H1 (cell line): ENCODE results near the gene THADA. TPM values are rescaled to one million over a fixed set of nuclear protein-coding genes. Genes with fewer than 3 reads are reported as not detected.
A peak's percentile ranks its signal among the peaks of the same experiment; 100 is the strongest.

ENCODE experiments used
- CTCF ChIA-PET: fragments of 300-600 bp; sonication (Branson Sonifier 250); formaldehyde crosslinking; loops from one replicate; lab custom pipeline; 2021; ENCODE audit not compliant: partially characterized antibody; lab: Charles Lee
- POLR2A ChIA-PET: fragments of 300-600 bp; sonication (Branson Sonifier 250); formaldehyde crosslinking; loops from one replicate; lab custom pipeline; 2021; ENCODE audit warnings: inconsistent platforms; ENCODE audit not compliant: partially characterized antibody; lab: Charles Lee
- DNase-seq, 2 experiments: peaks; one replicate each; pipeline versions ENCODE4 v3.0.0 to v3.0.0-alpha.2; 2010 to 2022; ENCODE audit warnings: low spot score in 2 of 2, low read depth in 1 of 2, mixed read lengths in 1 of 2
- FAIRE-seq: peaks from 2 replicates; lab custom pipeline; 2011; peaks lifted over from hg19 to GRCh38; lab: Jason Lieb, UNC
- H2AFZ ChIP-seq: 2 replicates; pipeline ENCODE4 v1.8.1; 2012; ENCODE audit warnings: low read length, inconsistent platforms
- H2AK5ac ChIP-seq: 2 replicates; pipeline ENCODE4 v1.6.1; 2013; ENCODE audit warnings: low read depth, low read length
- H2BK120ac ChIP-seq: replicated peaks from 2 replicates; pipeline ENCODE3; 2013; ENCODE audit warnings: low read depth, low read length, inconsistent platforms
- H2BK12ac ChIP-seq: 2 replicates; pipeline ENCODE4 v1.6.1; 2013; ENCODE audit warnings: low read depth, low read length
- H2BK15ac ChIP-seq: 2 replicates; pipeline ENCODE4 v1.6.1; 2013; ENCODE audit warnings: low read length
- H2BK20ac ChIP-seq: 2 replicates; pipeline ENCODE4 v1.6.1; 2013; ENCODE audit warnings: low read length
- H2BK5ac ChIP-seq: 2 replicates; pipeline ENCODE4 v1.6.1; 2013; ENCODE audit warnings: low read depth, low read length
- H3K14ac ChIP-seq: 2 replicates; pipeline ENCODE4 v1.6.1; 2013; ENCODE audit warnings: inconsistent platforms; ENCODE audit not compliant: insufficient read length
- H3K18ac ChIP-seq: 2 replicates; pipeline ENCODE4 v1.6.1; 2013; ENCODE audit warnings: low read length; ENCODE audit errors: extremely low read depth
- H3K23ac ChIP-seq: 2 replicates; pipeline ENCODE4 v1.6.1; 2013; ENCODE audit warnings: inconsistent platforms; ENCODE audit not compliant: insufficient read length
- H3K23me2 ChIP-seq: 2 replicates; pipeline ENCODE4 v1.6.1; 2013; ENCODE audit warnings: low read depth, low read length
- H3K27ac ChIP-seq: 2 replicates; pipeline ENCODE4 v1.6.1; 2011; ENCODE audit warnings: low read depth, low read length, inconsistent platforms
- H3K27me3 ChIP-seq, 4 experiments: replicated peaks in 1 of 4; 1 replicate in 1 of 4; 2 replicates in 3 of 4; pipeline versions ENCODE4 v1.6.1 to v1.8.1; 2011 to 2013; ENCODE audit warnings: low read length in 3 of 4, mild to moderate bottlenecking in 3 of 4, inconsistent platforms in 2 of 4, mixed read lengths in 2 of 4, moderate library complexity in 1 of 4; ENCODE audit not compliant: control insufficient read depth in 3 of 4, insufficient read depth in 3 of 4; ENCODE audit errors: extremely low read depth in 1 of 4
- H3K36me3 ChIP-seq, 4 experiments: 2 replicates each; pipeline versions ENCODE4 v1.6.1 to v1.8.1; 2011 to 2013; ENCODE audit warnings: mild to moderate bottlenecking in 4 of 4, low read length in 3 of 4, moderate library complexity in 2 of 4, control low read depth in 1 of 4, inconsistent platforms in 1 of 4; ENCODE audit not compliant: insufficient read depth in 4 of 4, control insufficient read depth in 2 of 4
- H3K4ac ChIP-seq: replicated peaks from 2 replicates; pipeline ENCODE3; 2013; ENCODE audit warnings: low read length, low read depth, mixed read lengths, inconsistent platforms; ENCODE audit not compliant: insufficient read length
- H3K4me1 ChIP-seq, 4 experiments: replicated peaks in 1 of 4; 1 replicate in 1 of 4; 2 replicates in 3 of 4; pipeline versions ENCODE4 v1.6.1 to v1.8.1; 2011 to 2013; ENCODE audit warnings: low read length in 3 of 4, inconsistent platforms in 2 of 4, mixed read lengths in 1 of 4; ENCODE audit not compliant: insufficient read depth in 4 of 4, control insufficient read depth in 3 of 4
- H3K4me2 ChIP-seq, 2 experiments: 2 replicates each; pipeline versions ENCODE4 v1.6.1 to v1.8.1; 2011 to 2013; ENCODE audit warnings: low read depth in 2 of 2, low read length in 2 of 2, control low read depth in 1 of 2, inconsistent platforms in 1 of 2, mild to moderate bottlenecking in 1 of 2; ENCODE audit not compliant: insufficient read depth in 1 of 2
- H3K4me3 ChIP-seq, 4 experiments: fragments of 200-600, 300-600 bp in 1 of 4; sonication (generic), shearing (Covaris generic), sonication (Bioruptor Twin) in 1 of 4; 2 replicates each; pipeline versions ENCODE4 v1.5.1 to v1.8.1; 2011 to 2016; ENCODE audit warnings: low read length in 4 of 4, low read depth in 3 of 4, control low read depth in 2 of 4, inconsistent platforms in 2 of 4, mild to moderate bottlenecking in 2 of 4, mixed read lengths in 1 of 4, moderate library complexity in 1 of 4; ENCODE audit not compliant: insufficient read depth in 2 of 4; ENCODE audit errors: extremely low read depth in 1 of 4
- H3K56ac ChIP-seq: replicated peaks from 2 replicates; pipeline ENCODE3; 2013; ENCODE audit warnings: low read depth, mild to moderate bottlenecking, mixed read lengths, low read length, inconsistent platforms; ENCODE audit not compliant: insufficient read length
- H3K79me1 ChIP-seq: 2 replicates; pipeline ENCODE4 v1.6.1; 2013; ENCODE audit warnings: low read depth, low read length, control low read depth
- H3K79me2 ChIP-seq, 2 experiments: 2 replicates each; pipeline versions ENCODE4 v1.6.1 to v1.8.1; 2012 to 2013; ENCODE audit warnings: low read length in 2 of 2, mild to moderate bottlenecking in 2 of 2, inconsistent platforms in 1 of 2; ENCODE audit not compliant: insufficient read depth in 2 of 2, control insufficient read depth in 1 of 2
- H3K9ac ChIP-seq, 4 experiments: replicated peaks in 1 of 4; 1 replicate in 1 of 4; 2 replicates in 3 of 4; pipeline versions ENCODE4 v1.6.1 to v1.8.1; 2011 to 2013; ENCODE audit warnings: low read depth in 3 of 4, low read length in 3 of 4, control low read depth in 2 of 4, mild to moderate bottlenecking in 2 of 4, moderate library complexity in 2 of 4, inconsistent platforms in 1 of 4; ENCODE audit errors: extremely low read depth in 1 of 4
- H3K9me3 ChIP-seq, 2 experiments: 2 replicates each; pipeline versions ENCODE4 v1.6.1 to v1.8.1; 2012 to 2013; ENCODE audit warnings: mild to moderate bottlenecking in 2 of 2, moderate library complexity in 2 of 2, control low read depth in 1 of 2, inconsistent platforms in 1 of 2, low read depth in 1 of 2, low read length in 1 of 2, mixed read lengths in 1 of 2; ENCODE audit not compliant: insufficient read depth in 2 of 2
- H4K20me1 ChIP-seq, 2 experiments: replicated peaks in 1 of 2; 2 replicates each; pipeline versions ENCODE3 to v1.8.1; 2011 to 2013; ENCODE audit warnings: inconsistent platforms in 2 of 2, low read length in 2 of 2, mild to moderate bottlenecking in 1 of 2; ENCODE audit not compliant: insufficient read depth in 2 of 2, control insufficient read depth in 1 of 2
- H4K5ac ChIP-seq: 2 replicates; pipeline ENCODE4 v1.6.1; 2013; ENCODE audit warnings: low read length, low read depth, mixed read lengths, inconsistent platforms; ENCODE audit not compliant: insufficient read length
- H4K8ac ChIP-seq: 2 replicates; pipeline ENCODE4 v1.8.0; 2013; ENCODE audit warnings: mild to moderate bottlenecking, moderate library complexity, low read length, inconsistent platforms; ENCODE audit not compliant: insufficient read depth; ENCODE audit errors: extremely low read depth
- H4K91ac ChIP-seq: replicated peaks from 2 replicates; pipeline ENCODE3; 2013; ENCODE audit warnings: low read length, mixed read lengths, inconsistent platforms; ENCODE audit not compliant: insufficient read length
- CBX5 ChIP-seq: fragments of 300-800, 300-1000 bp; sonication (generic); IDR thresholded peaks from 2 replicates; pipeline ENCODE4 v1.7.1; 2016; ENCODE audit warnings: antibody characterized with exemption, low read length, low read depth
- EZH2 ChIP-seq: fragments of 200-600 bp; sonication (generic); IDR thresholded peaks from 2 replicates; pipeline ENCODE4 v1.7.1; 2012; ENCODE audit warnings: low read depth, mild to moderate bottlenecking, moderate library complexity, low read length, inconsistent platforms; ENCODE audit not compliant: severe bottlenecking
- GABPA ChIP-seq: IDR thresholded peaks from 2 replicates; pipeline ENCODE4 v1.6.1; 2011; ENCODE audit warnings: mild to moderate bottlenecking, low read length, moderate library complexity, borderline replicate concordance; ENCODE audit not compliant: insufficient read depth
- HDAC2 ChIP-seq, 2 experiments: fragments of 300-600 bp in 1 of 2; sonication (generic) in 1 of 2; IDR thresholded peaks; 2 replicates each; pipeline ENCODE4 v1.6.1; 2011 to 2012; ENCODE audit warnings: low read depth in 2 of 2, low read length in 2 of 2, mild to moderate bottlenecking in 2 of 2, moderate library complexity in 2 of 2, borderline replicate concordance in 1 of 2, inconsistent platforms in 1 of 2
- RAD21 ChIP-seq, 2 experiments: IDR thresholded peaks in 1 of 2; conservative IDR thresholded peaks in 1 of 2; 2 replicates each; pipeline ENCODE4 v1.6.1; 2011; ENCODE audit warnings: low read depth in 2 of 2, low read length in 2 of 2, improper control_type of control experiment in 1 of 2, inconsistent platforms in 1 of 2, mild to moderate bottlenecking in 1 of 2, moderate library complexity in 1 of 2
- RXRA ChIP-seq: IDR thresholded peaks from 2 replicates; pipeline ENCODE4 v1.6.1; 2011; ENCODE audit warnings: low read depth, mild to moderate bottlenecking, low read length, moderate library complexity; ENCODE audit not compliant: insufficient read depth
- SIRT6 ChIP-seq: IDR thresholded peaks from one replicate; pipeline ENCODE4 v1.7.1; 2012; ENCODE audit warnings: low read length, inconsistent platforms
- SP1 ChIP-seq: IDR thresholded peaks from 2 replicates; pipeline ENCODE4 v1.6.1; 2011; ENCODE audit warnings: low read depth, low read length
- SP2 ChIP-seq: IDR thresholded peaks from 2 replicates; pipeline ENCODE4 v1.6.1; 2012; ENCODE audit warnings: mild to moderate bottlenecking, low read length, inconsistent platforms
- SUZ12 ChIP-seq: fragments of 200-600 bp; sonication (generic); IDR thresholded peaks from 2 replicates; pipeline ENCODE4 v1.6.1; 2012; ENCODE audit warnings: mild to moderate bottlenecking, inconsistent platforms, low read length, moderate library complexity, mixed read lengths
- WGBS, 2 experiments: shearing (Covaris generic) in 1 of 2; methylation state at CpG; one replicate each; pipeline versions ENCODE4 v1.1.6 to v1.1.7; 2013 to 2015; ENCODE audit warnings: low lambda C conversion rate in 2 of 2, mixed read lengths in 2 of 2, inconsistent platforms in 1 of 2, low coverage in 1 of 2, missing lambda C conversion rate in 1 of 2; ENCODE audit not compliant: insufficient replicate concordance in 2 of 2, insufficient coverage in 1 of 2, insufficient read length in 1 of 2; ENCODE audit errors: extremely low coverage in 1 of 2, missing lambda C conversion rate in 1 of 2; 5-methylcytosine and 5-hydroxymethylcytosine counted together
- polyA plus RNA-seq, 7 experiments: library from polyadenylated mRNA; depleted of rRNA in 3 of 7; stranded (reverse) in 5 of 7; unstranded in 2 of 7; fragments of >200 nt in 5 of 7; fragments of 200-250 nt in 2 of 7; gene quantifications; 1 replicate in 5 of 7; 2 replicates in 1 of 7; 4 replicates in 1 of 7; pipeline versions ENCODE4 v1.2.1 to v1.2.3, GENCODE V29; 2011 to 2013; ENCODE audit warnings: missing spikeins in 2 of 7, mixed read lengths in 2 of 7
- total RNA-seq: library from RNA; stranded (reverse); fragmentation: NEBNext Ultra II Directional; extraction: Animal tissue kit (Norgen Biotek cat#: 25700); gene quantifications from 2 replicates; pipeline ENCODE4 v1.2.1, GENCODE V29; 2021
- TF ChIP-seq, protein P1 (sequence below): IDR thresholded peaks from 2 replicates; pipeline ENCODE4 v1.6.1; 2011; ENCODE audit warnings: low read length, improper control_type of control experiment

Gene THADA
- total and polyA plus RNA-seq, 2 of the 8 experiments (the other 6 are each of a cell fraction or from before 2014, with no cell fraction given), result 22.4 to 26.8 TPM

DNA sequence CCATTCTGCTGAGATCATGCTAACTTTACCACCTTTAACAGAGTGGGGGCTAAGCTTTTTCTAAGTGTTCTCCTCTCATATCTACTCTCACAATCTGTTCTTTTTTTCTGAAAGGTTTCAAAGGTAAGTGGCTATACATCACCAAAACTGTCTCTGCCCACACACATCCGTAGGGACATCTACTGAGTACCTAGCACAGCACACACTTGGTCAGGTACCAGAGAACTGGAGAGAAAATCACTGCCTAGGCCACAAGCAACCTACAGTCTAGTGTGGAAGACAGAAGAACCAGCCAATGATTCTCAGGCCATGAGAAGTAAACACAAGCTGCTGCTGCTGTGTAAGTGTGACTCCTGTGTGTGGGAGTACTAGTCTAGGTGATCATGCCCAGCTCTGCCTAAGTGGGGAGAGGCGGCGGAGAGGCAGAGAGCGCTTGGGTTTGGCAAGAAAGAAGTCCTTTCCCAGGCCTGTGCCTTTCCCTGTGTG, 193.3 kb downstream of the THADA start:
- Histone ChIP-seq H3K4ac (no peak overlapping the region), H3K18ac (peak overlapping the region; percentile 78), H2AFZ (no peak overlapping the region), H2BK20ac (no peak overlapping the region), H3K56ac (no peak overlapping the region), H3K23ac (no peak overlapping the region), H2BK5ac (peak overlapping the region; percentile 37; the same call in 1 of the 2 replicates), H3K4me1 (peaks cover 0 to 3% (median 2%) of the 10 kb centered on the region in 4 experiments; a peak in 5 of 7 replicates), H3K9ac (no peak overlapping the region), H3K14ac (no peak overlapping the region), H4K5ac (no peak overlapping the region), H3K23me2 (no peaks in the 10 kb centered on the region), H2AK5ac (0 out of 2 replicates have a peak overlapping the region, but pooled peaks have one; percentile 6), H2BK12ac (0 out of 2 replicates have a peak overlapping the region, but pooled peaks have one; percentile 12), H2BK120ac (no peak overlapping the region), H2BK15ac (no peak overlapping the region), H3K27ac (no peak overlapping the region), H3K27me3 (no peaks in the 10 kb centered on the region), H3K4me2 (no peak overlapping the region), H3K79me1 (no peaks in the 10 kb centered on the region), H3K79me2 (no peaks in the 10 kb centered on the region), H3K9me3 (no peaks in the 10 kb centered on the region), H3K4me3 (no peak overlapping the region), H4K20me1 (no peaks in the 10 kb centered on the region), H4K8ac (no peak overlapping the region), H4K91ac (peak overlapping the region; percentile 45), H3K36me3 (0 out of 8 replicates have a peak, but pooled peaks cover 0 to 3% (median 0%) of the 10 kb centered on the region in 4 experiments)
- DNase-seq, result no peak
- CTCF ChIA-PET, result interaction anchor here (1.3 kb wide), 1 partner anchor 32 kb away, joined by 3 read pairs; no protein-coding TSS in a partner anchor
- FAIRE-seq, result no peak
- whole genome bisulfite sequencing, 2 experiments, result 84% methylated on average over 4 of the region's 4 CpGs; no CpG with 5 or more reads in 1 of the 2 experiments
- POLR2A ChIA-PET, result no interaction called here
- TF ChIP-seq SP1, result no peak
- TF ChIP-seq RAD21 (IDR thresholded peaks at IDR 0.05 in 1 of 2, conservative IDR thresholded peaks at IDR 0.05 in 1 of 2; ENCODE audit: low read depth in 2 of 2, low read length in 2 of 2), result no peak
- no peak for TF ChIP-seq EZH2
- no peak for TF ChIP-seq HDAC2 (IDR thresholded peaks at IDR 0.05; ENCODE audit: borderline replicate concordance in 1 of 2, low read depth in 2 of 2, low read length in 2 of 2)
- TF ChIP-seq SP2, result no peak
- TF ChIP-seq, protein P1, sequence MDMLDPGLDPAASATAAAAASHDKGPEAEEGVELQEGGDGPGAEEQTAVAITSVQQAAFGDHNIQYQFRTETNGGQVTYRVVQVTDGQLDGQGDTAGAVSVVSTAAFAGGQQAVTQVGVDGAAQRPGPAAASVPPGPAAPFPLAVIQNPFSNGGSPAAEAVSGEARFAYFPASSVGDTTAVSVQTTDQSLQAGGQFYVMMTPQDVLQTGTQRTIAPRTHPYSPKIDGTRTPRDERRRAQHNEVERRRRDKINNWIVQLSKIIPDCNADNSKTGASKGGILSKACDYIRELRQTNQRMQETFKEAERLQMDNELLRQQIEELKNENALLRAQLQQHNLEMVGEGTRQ, result no peak
- TF ChIP-seq GABPA, result no peak
- TF ChIP-seq RXRA, result no peak
- no peak for TF ChIP-seq SIRT6
- no peak for TF ChIP-seq CBX5
- no peak for TF ChIP-seq SUZ12
